Activated CD4-positive, alpha-beta T cell treated with anti-CD3 and anti-CD28 coated beads for 48 hours (primary cell): Measurements from ENCODE around the gene OR3A2.
"Not testable (repeated sequence)": the region's sequence is repeated elsewhere in the genome, so short reads cannot be mapped to it uniquely, and the experiment has no call there.

Source experiments
- DNase-seq: peaks from one replicate; pipeline ENCODE4 v3.0.0-alpha.2; 2020

The OR3A2 gene

DNA sequence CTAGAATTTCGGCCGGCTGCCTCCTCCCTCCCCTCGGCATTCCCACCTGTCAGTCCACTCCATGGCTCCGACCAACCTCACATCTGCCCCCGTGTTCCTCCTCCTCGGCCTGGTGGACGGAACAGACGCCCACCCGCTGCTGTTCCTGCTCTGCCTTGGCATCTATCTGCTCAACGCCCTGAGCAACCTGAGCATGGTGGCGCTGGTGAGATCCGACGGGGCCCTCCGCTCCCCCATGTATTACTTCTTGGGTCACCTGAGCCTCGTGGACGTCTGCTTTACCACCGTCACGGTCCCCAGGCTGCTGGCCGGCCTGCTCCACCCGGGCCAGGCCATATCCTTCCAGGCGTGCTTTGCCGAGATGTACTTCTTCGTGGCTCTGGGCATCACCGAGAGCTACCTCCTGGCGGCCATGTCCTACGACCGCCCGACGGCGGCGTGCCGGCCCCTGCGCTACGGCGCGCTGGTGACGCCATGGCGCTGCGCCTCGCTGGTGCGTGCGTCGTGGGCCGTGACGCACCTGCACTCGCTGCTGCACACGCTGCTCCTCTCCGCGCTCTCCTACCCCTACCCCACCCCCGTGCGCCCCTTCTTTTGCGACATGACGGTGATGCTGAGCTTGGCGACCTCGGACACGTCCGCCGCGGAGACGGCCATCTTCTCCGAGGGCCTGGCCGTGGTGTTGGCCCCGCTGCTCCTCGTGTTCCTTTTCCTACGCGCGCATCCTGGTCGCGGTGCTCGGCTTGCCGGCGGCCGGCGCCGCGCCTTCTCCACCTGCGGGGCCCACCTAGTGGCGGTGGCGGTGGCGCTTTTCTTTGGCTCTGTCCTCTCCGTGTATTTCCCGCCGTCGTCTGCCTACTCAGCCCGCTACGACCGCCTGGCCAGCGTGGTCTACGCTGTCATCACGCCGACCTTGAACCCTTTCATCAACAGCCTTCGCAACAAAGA, at the start of gene OR3A2:
Gene OR3A2 (minus strand): TSS at position 440 of the 948 bp plus-strand sequence.
- DNase-seq = peak; percentile 43

DNA sequence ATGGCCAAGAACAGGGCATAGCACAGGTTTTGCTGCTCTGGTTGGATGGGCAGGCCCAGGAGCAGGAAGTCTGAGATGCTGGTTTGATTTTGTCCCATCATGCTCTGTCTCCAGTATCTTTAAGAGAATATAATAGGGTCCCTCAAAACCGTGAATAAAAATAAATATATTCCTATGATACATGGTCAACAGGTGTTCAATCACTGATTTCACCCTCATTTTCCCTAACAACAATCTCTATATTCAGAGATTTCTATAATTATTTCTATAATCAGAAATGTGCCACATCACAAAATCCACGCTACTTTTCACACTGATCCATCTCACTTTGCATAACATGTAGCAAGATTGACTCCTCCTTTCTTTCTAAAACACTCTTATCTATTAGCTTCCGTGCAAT, 47.6 kb upstream of the OR3A2 start, which contains the start of gene OR1E2:
Gene OR1E2 (minus strand): TSS at position 101 of the 400 bp plus-strand sequence. CDS start 0 bp downstream, at position 101.
- DNase-seq = no peak

DNA sequence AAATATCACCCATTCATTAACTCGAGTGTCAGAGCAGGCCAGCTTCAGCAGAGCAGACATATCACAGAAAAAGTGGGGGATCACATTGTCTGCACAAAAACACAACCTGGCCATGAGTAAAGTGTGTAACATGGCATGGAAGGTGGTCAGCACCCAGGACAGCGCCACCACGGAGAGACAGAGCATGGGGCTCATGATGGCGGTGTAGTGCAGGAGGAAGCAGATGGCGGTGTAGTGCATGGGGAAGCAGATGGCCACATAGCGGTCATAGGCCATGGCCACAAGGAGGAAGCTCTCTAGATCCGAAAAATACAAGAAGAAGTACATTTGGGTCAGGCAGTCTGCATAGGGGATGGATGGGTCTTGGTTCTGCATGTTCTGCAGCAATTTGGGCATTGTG, 47.1 kb upstream of the OR3A2 start:
- peak; percentile 38 for DNase-seq

DNA sequence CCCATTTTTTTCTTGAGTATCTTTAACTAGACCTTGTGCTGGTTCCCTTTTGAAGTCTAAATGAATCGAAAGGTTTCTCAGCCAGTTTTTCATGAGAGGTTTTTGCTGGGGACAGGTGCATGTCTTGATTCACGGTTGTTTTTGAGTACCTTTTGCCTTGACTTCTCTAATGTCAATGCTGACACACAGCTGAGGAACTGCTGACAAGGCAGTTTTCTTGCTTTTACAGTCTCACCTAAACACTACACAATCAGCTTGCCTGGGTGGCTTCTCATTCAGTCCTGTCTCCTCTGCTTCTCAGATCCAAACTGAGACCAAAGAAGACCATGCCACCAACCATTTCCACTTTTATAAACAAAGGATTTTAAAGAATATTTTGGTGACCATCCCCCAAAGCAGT, 32.1 kb upstream of the OR3A2 start:
- no peak for DNase-seq

DNA sequence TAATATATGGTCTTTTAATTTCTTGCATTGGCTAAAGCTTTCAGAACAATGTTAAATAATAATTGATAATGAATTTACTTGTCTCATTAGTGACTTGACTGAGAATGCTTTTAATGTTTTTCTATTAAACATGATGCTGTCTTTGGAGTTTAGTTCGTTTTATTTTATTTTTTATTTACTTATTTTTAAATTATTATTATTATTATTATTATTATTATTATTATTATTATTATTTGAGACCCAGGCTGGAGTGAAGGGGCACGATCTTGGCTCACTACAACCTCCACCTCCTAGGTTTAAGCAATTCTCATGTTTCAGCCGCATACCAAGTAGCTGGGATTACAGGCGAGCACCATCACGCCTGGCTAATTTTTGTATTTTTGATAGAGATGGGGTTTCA, 29.5 kb upstream of the OR3A2 start:
- no peak for DNase-seq

DNA sequence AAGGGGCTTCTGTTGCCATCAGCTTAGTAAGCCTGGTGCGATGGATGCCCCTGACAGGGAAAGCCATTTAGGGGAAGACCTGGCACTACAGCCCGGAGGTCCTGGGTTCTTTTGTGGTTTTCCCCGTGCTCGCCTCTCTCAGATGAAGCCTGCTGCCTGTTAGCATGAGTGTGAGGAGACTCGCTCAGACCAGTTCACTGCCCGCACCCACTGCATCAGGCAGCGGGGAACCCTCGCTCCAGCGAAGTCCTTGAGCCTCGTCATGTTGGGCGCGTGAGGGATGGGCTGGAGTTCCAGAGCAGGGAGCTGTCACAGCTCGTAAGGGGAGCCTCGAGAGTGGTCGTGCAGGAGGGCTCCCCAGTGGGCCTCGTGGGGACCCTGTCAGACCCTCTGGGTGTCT, 26.1 kb upstream of the OR3A2 start:
- DNase-seq = not testable (repeated sequence)

DNA sequence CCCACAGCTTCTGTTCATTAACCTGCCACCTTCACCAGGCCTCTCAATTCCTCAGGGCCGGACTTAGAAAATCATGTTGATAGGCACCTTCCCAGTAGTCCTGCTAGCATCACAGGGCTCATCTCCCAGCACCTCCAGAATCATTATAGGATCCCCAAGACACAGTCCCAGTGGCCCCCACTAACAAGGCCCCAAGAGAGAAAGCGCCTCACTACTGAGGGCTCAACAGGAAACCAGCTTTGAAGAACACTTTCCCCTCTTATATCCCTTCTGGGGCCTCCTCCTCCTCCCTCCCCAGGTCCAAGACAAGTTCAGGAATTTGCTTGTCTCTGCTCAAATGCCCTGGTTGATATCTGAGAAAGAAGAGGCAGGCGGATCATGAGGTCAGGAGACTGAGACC, 25.0 kb upstream of the OR3A2 start, which contains the start of gene OR3A3:
Gene OR3A3 (plus strand): TSS at position 301 of the 400 bp plus-strand sequence.
- no peak for DNase-seq

DNA sequence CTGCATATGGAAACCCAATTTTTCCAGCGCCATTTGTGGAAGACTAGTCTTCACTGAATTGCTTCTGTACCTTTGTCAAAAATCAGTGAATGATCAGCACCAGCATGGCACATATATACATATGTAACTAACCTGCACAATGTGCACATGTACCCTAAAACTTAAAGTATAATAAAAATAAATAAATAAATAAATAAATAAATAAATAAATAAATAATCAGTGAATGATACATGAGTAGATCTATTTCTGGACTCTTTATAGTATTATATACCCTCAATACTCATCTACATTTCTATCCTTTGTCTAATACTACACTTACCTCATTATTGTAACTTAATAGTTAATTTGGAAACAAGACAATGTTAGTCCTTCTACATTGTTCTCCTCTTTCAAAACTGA, 17.7 kb upstream of the OR3A2 start:
- DNase-seq = not testable (repeated sequence)

DNA sequence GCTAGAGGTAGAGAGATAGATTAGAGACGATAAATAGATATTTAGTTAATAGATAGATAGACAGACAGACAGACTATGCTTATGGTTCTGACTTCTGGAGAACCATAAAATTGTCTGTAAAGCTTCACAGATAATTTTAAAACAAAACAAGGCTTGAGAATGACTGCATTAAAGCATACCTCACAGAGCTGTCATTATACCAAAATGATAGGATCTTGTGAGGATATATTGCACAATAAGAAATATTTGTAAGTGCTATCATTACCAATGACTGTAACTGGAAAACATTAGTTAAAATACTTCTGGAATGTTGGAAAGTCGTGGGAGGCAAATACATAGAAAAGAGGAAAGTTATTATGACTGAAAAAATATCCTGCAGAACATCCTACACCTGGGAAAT, 15.7 kb upstream of the OR3A2 start:
- DNase-seq = no peak

DNA sequence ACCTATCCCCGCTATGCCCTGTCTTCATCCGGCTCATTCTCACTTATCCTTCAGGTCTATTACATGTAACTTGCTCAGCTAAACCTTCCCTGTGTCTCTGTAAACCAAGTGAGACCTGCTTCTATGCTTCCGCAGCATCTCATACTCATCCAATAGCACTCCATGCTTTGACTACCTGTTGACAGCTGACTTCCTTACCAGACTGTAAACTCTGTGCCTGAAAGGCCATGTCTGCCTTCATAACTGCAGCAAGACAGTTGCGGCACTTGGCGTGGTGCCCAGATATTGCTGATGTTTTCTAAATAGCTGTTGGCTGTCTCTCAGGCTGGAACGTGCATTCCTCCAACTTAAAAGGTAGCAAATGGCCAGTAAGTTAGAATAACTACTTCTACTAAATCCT, 13.9 kb upstream of the OR3A2 start:
- DNase-seq = no peak

DNA sequence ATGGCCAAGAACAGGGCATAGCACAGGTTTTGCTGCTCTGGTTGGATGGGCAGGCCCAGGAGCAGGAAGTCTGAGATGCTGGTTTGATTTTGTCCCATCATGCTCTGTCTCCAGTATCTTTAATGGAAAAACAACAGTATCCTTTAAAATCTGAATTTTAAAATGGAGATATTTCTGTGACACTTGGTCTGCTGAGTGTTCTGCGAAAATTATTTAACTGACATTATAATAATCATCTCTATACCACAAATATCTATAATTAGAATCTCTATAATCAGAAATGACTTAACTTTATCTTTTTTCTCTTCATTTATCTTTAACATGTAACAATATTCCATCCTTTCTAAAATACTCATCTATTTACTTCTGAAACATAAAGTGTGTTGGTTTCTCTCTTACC, 12.2 kb upstream of the OR3A2 start, which contains the start of gene OR1E1:
Gene OR1E1 (minus strand): TSS at position 101 of the 400 bp plus-strand sequence. CDS start 0 bp downstream, at position 101.
- no peak for DNase-seq

DNA sequence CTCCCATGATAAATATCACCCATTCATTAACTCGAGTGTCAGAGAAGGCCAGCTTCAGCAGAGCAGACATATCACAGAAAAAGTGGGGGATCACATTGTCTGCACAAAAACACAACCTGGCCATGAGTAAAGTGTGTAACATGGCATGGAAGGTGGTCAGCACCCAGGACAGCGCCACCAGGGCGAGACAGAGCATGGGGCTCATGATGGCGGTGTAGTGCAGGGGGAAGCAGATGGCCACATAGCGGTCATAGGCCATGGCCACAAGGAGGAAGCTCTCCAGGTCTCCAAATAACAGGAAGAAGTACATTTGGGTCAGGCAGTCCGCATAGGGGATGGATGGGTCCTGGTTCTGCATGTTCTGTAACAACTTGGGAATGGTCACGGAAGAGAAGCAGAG, 11.7 kb upstream of the OR3A2 start:
- DNase-seq = peak; percentile 26

DNA sequence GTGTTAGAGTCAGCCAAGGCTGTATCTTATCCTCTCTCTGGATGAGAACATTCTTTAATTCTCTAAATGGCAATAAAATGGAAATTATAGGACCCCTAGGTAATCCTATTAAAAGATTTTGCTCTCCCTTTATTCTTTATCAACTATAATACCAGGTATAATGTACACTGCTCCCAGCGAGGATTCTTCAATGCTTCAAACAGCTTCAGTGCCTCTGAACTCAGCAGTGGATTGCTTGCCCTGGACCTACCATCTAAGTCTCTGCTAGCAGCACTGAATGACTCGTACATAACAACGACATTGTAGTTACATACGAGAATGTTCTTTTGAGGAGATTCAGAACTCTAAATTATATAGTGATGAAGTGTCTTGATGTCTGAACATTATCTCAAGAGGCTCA, 3.7 kb upstream of the OR3A2 start:
- DNase-seq = no peak

DNA sequence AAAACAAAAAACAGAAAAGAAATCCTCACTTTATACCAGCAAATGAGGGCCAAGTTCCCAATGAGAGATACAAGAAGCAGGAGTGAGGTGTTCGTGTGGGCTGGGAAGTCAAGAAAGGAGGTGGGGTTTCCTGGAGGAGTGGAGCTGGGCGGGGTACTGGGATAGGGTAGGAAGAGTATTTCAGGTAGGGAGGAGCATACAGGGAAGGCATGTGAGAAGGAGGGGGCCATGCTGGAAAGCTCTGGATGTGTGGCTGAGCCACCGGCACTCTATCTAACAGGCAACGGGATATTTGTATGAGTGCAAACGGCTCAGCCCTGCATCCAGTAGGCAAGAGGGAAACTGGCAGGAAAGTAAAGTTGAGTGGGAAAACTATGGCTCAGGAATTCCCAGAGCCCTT, 4.2 kb downstream of the OR3A2 start:
- no peak for DNase-seq

DNA sequence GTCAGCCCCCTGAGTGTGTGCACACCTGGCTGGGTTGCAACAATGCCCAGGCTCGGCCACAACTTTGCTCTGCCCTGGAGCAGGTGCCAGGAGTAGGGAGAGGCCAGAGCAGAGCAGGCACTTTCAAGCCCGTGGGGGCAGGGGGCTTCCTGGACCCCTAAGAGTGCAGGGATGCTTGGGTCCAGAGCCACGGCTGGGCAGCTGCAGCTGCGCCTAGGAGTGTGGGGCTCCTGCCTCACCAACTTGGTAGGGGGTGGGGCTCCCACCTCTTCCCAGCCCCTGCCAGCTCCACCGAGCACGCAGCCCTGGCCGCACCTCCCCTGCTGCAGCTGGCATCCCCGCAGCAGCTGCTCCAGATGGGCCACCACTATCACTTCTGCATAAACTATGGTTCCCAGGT, 7.8 kb downstream of the OR3A2 start:
- no peak for DNase-seq

DNA sequence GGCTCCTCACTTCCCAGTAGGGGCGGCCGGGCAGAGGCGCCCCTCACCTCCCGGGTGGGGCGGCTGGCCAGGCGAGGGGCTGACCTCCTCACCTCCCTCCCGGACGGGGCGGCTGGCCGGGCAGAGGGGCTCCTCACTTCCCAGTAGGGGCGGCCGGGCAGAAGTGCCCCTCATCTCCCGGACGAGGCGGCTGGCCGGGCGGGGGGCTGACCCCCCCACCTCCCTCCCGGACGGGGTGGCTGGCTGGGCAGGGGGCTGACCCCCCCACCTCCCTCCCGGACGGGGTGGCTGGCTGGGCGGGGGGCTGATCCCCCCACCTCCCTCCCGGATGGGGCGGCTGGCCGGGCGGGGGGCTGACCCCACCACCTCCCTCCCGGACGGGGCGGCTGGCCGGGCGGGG, 14.9 kb downstream of the OR3A2 start:
- DNase-seq = not testable (repeated sequence)

DNA sequence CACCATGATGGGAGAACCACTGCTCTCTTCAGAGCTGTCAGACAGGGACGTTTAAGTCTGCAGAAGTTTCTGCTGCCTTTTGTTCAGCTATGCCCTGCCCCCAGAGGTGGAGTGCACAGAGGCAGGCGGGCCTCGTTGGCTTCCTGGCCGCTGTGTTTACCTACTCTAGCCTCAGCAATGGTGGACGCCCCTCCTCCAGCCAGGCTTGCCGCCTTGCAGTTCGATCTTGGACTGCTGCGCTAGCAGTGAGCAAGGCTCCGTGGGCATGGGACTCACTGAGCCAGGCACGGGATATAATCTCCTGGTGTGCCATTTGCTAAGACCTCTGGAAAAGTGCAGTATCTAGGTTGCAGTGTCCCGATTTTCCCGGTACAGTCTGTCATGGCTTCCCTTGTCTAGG, 43.3 kb downstream of the OR3A2 start:
- not testable (repeated sequence) for DNase-seq

DNA sequence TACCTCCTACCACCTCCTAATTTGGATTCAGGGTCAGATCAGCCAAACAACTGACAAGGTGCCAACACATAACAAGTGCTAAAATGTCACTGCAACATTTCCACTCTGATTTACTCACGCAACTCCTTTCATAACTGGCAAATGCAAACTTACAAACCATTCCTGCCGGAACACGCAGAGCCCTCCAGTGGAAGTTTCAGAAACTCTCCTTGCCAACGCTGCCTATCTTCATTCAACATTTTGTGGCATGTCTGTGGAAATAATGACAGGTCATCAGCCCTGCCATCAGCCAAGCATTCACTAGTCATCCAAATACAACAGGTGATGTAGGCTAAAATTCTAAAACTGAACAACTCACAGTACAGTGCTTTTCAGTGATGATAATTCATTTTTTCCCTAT, 50.2 kb downstream of the OR3A2 start:
- no peak for DNase-seq

DNA sequence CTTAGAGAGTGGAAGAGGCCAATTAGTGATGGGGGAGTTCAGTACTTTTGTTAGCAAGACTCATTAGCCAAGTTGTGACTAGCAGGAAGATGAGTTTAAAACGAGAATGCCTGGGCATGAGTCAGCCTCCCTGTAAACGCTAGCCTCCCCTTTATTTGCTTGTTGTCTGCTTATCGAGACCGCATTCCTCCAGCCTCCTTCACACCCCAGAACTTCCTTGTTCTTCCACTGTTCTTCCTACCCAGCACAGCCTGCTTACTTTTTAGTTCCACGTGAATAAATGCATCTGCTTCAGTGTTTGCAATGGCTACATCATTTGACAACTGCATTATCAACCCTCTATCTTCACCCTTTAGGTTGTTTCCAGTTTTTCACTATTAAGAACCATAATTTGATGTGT, 67.8 kb downstream of the OR3A2 start:
- no peak for DNase-seq

DNA sequence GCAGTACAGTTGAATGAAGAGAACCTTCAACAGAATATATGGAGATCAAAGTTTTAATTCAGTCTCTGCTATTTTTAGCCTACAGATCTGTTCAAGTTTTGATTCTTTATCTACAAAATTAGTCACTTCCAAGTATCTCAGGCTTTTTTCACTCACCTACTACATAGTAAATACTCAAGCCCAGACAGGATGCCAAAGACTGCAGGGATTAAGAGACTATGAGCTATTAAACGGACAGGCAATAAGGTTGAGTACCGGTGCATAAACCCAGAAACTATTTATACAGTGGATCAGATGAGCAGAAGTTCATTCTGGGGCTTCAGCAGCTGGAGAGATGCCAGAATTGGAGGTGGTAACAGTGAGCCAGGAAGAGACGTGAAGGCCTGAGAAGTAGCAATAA, 69.3 kb downstream of the OR3A2 start:
- no peak for DNase-seq

DNA sequence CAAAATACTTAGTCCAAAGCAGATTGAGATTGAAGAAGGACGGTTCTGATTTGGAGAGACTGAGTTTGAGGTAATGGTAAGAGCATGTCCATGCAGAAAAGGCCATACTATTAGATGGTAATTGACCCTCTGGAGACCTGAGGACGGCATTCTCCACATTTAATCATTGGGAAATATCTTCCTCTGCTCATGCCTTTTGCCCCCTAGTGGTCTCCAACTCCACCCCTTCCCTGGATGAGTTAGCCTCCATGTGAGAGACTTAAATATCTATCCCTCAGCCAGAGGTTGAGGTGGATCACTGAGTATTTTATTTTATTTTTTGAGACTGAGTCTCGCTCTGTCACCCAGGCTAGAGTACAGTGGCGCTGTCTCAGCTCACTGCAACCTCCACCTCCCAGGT, 77.5 kb downstream of the OR3A2 start:
- no peak for DNase-seq

DNA sequence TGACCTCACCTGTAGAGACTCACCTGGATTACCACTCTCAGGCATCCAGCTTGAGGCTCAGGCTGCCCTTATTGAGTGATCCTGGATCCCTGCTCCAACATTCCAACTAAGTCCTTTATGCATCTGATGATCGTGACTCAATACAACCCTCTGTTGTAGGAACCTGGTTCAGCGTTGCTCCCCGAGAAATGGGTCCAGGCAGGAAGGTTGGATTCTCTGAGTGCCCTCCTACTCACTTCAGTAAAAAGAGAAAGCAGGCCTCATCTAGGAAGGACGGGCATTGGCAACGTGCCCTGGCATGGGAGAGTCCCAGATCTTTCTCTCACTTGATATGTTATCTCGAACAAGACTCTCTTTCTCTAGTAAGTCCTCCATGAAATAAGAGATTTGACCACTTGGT, 87.8 kb downstream of the OR3A2 start, which contains the start of gene OR3A1:
Gene OR3A1 (minus strand): TSS at position 101 of the 400 bp plus-strand sequence. CDS start 5,778 bp downstream, outside the sequence.
- DNase-seq = no peak

DNA sequence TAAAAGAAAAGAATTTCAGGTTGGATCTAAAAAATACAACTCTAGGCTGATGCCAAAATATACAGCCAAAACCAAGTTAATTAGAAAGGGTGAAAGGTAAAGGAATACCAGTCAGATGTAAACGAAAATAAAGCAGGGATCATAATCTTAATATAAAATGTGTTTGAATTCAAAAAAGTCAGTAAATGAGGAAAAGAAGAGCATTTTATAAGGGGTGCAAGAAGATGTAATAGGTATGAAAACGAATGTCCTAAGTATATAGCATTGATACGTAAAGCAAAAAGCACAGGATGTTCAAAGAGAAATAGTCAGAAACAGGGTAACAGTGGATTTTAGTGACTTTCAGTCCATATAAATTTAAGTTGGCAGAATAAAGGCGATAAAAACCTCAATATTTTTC, 90.5 kb downstream of the OR3A2 start:
- DNase-seq = no peak

DNA sequence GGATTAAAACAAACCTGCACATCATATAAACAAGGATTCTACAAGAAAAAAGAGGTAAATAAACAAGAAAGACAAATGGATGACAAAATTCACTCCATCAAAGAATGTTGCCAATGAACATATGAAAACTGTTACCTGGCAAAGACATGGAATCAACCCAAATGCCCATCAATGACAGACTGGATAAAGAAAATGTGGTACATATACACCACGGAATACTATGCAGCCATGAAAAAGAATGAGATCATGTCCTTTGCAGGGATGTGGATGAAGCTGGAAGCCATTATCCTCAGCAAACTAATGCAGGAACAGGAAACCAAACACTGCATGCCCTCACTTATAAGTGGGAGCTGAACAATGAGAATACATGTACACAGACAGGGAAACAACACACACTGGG, 92.6 kb downstream of the OR3A2 start:
- not testable (repeated sequence) for DNase-seq
